GM19240 (cell line): ENCODE data around the gene KIAA1671.

Experiments
- DNase-seq: peaks from one replicate; pipeline ENCODE4 v3.0.0; 2011; ENCODE audit warnings: low spot score; ENCODE audit not compliant: insufficient read length

KIAA1671 gene

GRCh38 chr22:25139062-25139461 lies 186.5 kb downstream of the KIAA1671 start:
- DNase-seq: no peak

GRCh38 chr22:25142102-25142501 lies 189.6 kb downstream of the KIAA1671 start:
- no peak for DNase-seq

- no peak for DNase-seq
Measured at GRCh38 chr22:25143156-25144076, 190.9 kb downstream of the KIAA1671 start.

- no peak for DNase-seq
Measured at GRCh38 chr22:25144522-25144921, 192.0 kb downstream of the KIAA1671 start.

- DNase-seq: no peak
Measured at GRCh38 chr22:25146307-25146706, 193.8 kb downstream of the KIAA1671 start.

- no peak for DNase-seq
Measured at GRCh38 chr22:25146906-25147641, 194.6 kb downstream of the KIAA1671 start.

- DNase-seq: no peak
Measured at GRCh38 chr22:25147642-25147928, 195.1 kb downstream of the KIAA1671 start.

- DNase-seq: no peak
Measured at GRCh38 chr22:25148149-25148691, 195.7 kb downstream of the KIAA1671 start.

- no peak for DNase-seq
Measured at GRCh38 chr22:25149014-25149413, 196.5 kb downstream of the KIAA1671 start.

- no peak for DNase-seq
Measured at GRCh38 chr22:25153961-25154666, 201.6 kb downstream of the KIAA1671 start.

- no peak for DNase-seq
Measured at GRCh38 chr22:25154667-25154999, 202.1 kb downstream of the KIAA1671 start.

- DNase-seq: no peak
Measured at GRCh38 chr22:25156736-25157135, 204.2 kb downstream of the KIAA1671 start.

- DNase-seq: no peak
Measured at GRCh38 chr22:25159028-25159427, 206.5 kb downstream of the KIAA1671 start.

GRCh38 chr22:25160120-25160996 lies 207.8 kb downstream of the KIAA1671 start:
- no peak for DNase-seq

- no peak for DNase-seq
Measured at GRCh38 chr22:25161017-25161915, 208.8 kb downstream of the KIAA1671 start.

- no peak for DNase-seq
Measured at GRCh38 chr22:25161916-25162530, 209.5 kb downstream of the KIAA1671 start.

GRCh38 chr22:25162561-25162960 lies 210.0 kb downstream of the KIAA1671 start:
- no peak for DNase-seq

- no peak for DNase-seq
Measured at GRCh38 chr22:25165785-25166184, 213.3 kb downstream of the KIAA1671 start.

GRCh38 chr22:25166266-25167040 lies 213.9 kb downstream of the KIAA1671 start:
- DNase-seq: no peak
